Loucy (cell line): ENCODE measurements around the gene LRRC30.

Experiments
- H2AFZ ChIP-seq: fragments of 200-600 bp; sonication (generic); 2 replicates; pipeline ENCODE4 v1.6.0; 2016; ENCODE audit warnings: antibody characterized with exemption, mild to moderate bottlenecking, low read length, moderate library complexity
- H3F3A ChIP-seq: fragments of 200-600 bp; 2 replicates; pipeline ENCODE4 v1.6.0; 2016; ENCODE audit warnings: antibody characterized with exemption, low read depth, mild to moderate bottlenecking
- H3K27me3 ChIP-seq: fragments of 200-600 bp; sonication (generic); 2 replicates; pipeline ENCODE4 v1.6.1; 2014; ENCODE audit warnings: low read length, mild to moderate bottlenecking; ENCODE audit not compliant: insufficient read depth, poor library complexity, severe bottlenecking
- H3K36me3 ChIP-seq: fragments of 200-600 bp; sonication (generic); 2 replicates; pipeline ENCODE4 v1.6.1; 2016; ENCODE audit warnings: low read length; ENCODE audit not compliant: insufficient read depth
- H3K4me1 ChIP-seq: fragments of 200-600 bp; sonication (generic); 2 replicates; pipeline ENCODE4 v1.5.1; 2014; ENCODE audit warnings: low read length, mild to moderate bottlenecking; ENCODE audit not compliant: insufficient read depth, poor library complexity, severe bottlenecking
- H3K4me2 ChIP-seq: fragments of 200-600 bp; sonication (generic); 2 replicates; pipeline ENCODE4 v1.6.0; 2014; ENCODE audit warnings: antibody characterized with exemption, low read length, low read depth, mild to moderate bottlenecking; ENCODE audit not compliant: poor library complexity, severe bottlenecking
- H3K4me3 ChIP-seq: fragments of 200-600 bp; sonication (generic); 2 replicates; pipeline ENCODE4 v1.5.1; 2014; ENCODE audit warnings: low read length, mild to moderate bottlenecking, mixed read lengths; ENCODE audit not compliant: poor library complexity, severe bottlenecking
- H3K79me2 ChIP-seq: fragments of 200-600 bp; sonication (generic); 2 replicates; pipeline ENCODE4 v1.6.1; 2014; ENCODE audit warnings: low read length; ENCODE audit not compliant: insufficient read depth
- H3K9ac ChIP-seq: fragments of 200-600 bp; sonication (generic); 2 replicates; pipeline ENCODE4 v1.6.0; 2014; ENCODE audit warnings: mild to moderate bottlenecking, low read depth, low read length, moderate library complexity; ENCODE audit not compliant: poor library complexity, severe bottlenecking
- H3K9me2 ChIP-seq: fragments of 200-600 bp; sonication (generic); replicated peaks from 2 replicates; pipeline ENCODE4 v1.6.1; 2016; ENCODE audit warnings: low read depth, low read length, mixed read lengths
- H3K9me3 ChIP-seq: fragments of 200-600 bp; sonication (generic); 2 replicates; pipeline ENCODE4 v1.6.1; 2014; ENCODE audit warnings: mild to moderate bottlenecking, antibody characterized with exemption, low read length, low read depth; ENCODE audit not compliant: insufficient read depth
- H4K20me1 ChIP-seq: fragments of 200-600 bp; sonication (generic); 2 replicates; pipeline ENCODE4 v1.6.0; 2014; ENCODE audit warnings: antibody characterized with exemption, low read length, mild to moderate bottlenecking; ENCODE audit not compliant: insufficient read depth, poor library complexity, severe bottlenecking
- EZH2phosphoT487 ChIP-seq: fragments of 200-600 bp; IDR thresholded peaks from 2 replicates; pipeline ENCODE4 v1.6.1; 2018; ENCODE audit warnings: antibody characterized with exemption, mild to moderate bottlenecking, moderate library complexity, borderline replicate concordance
- TF ChIP-seq, protein P1 (sequence below): fragments of 200-600 bp; sonication (generic); conservative IDR thresholded peaks from 2 replicates; pipeline ENCODE4 v1.5.1; 2014; ENCODE audit warnings: mild to moderate bottlenecking, antibody characterized with exemption, low read length

Gene LRRC30

DNA sequence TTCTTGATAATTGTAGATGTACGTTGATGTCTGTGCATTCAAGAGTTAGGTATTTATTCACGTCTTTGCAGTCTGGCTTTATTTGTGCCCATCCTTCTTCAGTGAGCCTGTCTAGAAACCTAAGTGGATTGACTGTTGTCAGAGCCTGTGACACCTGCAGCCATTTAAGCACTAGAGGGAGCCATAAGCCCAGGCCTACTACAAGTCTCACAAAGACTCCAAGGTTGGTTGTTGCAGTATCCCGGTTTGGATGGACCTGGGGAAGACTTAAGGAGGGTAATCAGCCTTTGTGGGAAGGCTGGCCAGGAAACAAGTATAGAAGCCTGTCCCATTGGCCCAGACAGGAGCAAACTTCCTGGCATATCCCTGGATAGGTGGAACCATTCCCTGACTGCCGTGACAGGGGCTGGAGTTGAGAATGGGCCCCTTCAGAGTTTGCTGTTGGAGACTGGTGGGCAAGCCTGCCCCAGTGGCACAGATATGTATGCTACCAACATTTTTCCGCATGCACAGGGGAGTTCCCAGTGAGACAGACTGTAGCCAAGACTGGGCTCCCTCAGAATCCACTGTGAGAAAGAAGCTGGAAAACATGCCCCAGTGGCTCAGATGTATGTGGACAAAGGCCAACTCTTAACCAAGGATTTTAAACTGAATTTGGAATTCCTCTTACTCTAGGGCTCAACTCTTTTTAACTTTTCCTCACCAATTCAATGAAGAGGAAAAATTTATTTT lies 9.3 kb upstream of the LRRC30 start:
- no peaks in the 10 kb centered on the region for H3K27me3 ChIP-seq
- H3K79me2 ChIP-seq, result no peaks in the 10 kb centered on the region
- no peak overlapping the region for H2AFZ ChIP-seq

DNA sequence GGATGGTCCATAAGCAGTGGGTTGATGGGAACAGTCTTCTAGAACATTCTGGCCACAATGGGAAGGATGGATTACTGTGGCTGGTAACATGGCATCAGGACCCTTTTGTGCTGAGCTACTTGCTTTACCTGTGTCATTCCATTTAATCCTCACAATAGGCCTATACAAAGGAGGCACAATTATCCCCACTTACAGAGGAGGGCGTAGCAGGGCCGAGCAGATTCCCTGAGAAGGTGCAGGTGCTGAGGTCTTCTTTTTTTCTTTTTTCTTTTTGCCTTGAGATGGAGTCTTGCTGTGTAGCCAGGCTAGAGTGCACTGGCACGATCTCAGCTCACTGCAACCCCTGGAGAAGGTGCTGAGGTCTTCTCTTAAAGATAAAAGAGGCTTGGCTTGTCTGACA lies 6.7 kb upstream of the LRRC30 start:
- Histone ChIP-seq H3K9ac (no peak overlapping the region), H3K27me3 (no peaks in the 10 kb centered on the region), H3K4me2 (no peak overlapping the region), H3K4me3 (no peak overlapping the region), H2AFZ (no peak overlapping the region), H3K36me3 (no peaks in the 10 kb centered on the region), H3K9me2 (no peaks in the 10 kb centered on the region), H3K9me3 (no peaks in the 10 kb centered on the region; the same call in 1 of the 2 replicates), H3K4me1 (no peaks in the 10 kb centered on the region), H3K79me2 (no peaks in the 10 kb centered on the region), H3F3A (no peaks in the 10 kb centered on the region), H4K20me1 (no peaks in the 10 kb centered on the region)
- TF ChIP-seq, protein P1, sequence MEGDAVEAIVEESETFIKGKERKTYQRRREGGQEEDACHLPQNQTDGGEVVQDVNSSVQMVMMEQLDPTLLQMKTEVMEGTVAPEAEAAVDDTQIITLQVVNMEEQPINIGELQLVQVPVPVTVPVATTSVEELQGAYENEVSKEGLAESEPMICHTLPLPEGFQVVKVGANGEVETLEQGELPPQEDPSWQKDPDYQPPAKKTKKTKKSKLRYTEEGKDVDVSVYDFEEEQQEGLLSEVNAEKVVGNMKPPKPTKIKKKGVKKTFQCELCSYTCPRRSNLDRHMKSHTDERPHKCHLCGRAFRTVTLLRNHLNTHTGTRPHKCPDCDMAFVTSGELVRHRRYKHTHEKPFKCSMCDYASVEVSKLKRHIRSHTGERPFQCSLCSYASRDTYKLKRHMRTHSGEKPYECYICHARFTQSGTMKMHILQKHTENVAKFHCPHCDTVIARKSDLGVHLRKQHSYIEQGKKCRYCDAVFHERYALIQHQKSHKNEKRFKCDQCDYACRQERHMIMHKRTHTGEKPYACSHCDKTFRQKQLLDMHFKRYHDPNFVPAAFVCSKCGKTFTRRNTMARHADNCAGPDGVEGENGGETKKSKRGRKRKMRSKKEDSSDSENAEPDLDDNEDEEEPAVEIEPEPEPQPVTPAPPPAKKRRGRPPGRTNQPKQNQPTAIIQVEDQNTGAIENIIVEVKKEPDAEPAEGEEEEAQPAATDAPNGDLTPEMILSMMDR, result no peak
- no peak for TF ChIP-seq EZH2phosphoT487

More for the DNA sequence above, 9.3 kb upstream of the LRRC30 start:
- Histone ChIP-seq H3K9ac (no peak overlapping the region), H3K9me3 (no peaks in the 10 kb centered on the region), H3K4me2 (no peak overlapping the region), H3K36me3 (no peaks in the 10 kb centered on the region), H3F3A (no peaks in the 10 kb centered on the region), H4K20me1 (no peaks in the 10 kb centered on the region), H3K4me3 (no peak overlapping the region), H3K9me2 (no peaks in the 10 kb centered on the region), H3K4me1 (no peaks in the 10 kb centered on the region)
- TF ChIP-seq, protein P1, result peak; percentile 74
- TF ChIP-seq EZH2phosphoT487, result no peak

DNA sequence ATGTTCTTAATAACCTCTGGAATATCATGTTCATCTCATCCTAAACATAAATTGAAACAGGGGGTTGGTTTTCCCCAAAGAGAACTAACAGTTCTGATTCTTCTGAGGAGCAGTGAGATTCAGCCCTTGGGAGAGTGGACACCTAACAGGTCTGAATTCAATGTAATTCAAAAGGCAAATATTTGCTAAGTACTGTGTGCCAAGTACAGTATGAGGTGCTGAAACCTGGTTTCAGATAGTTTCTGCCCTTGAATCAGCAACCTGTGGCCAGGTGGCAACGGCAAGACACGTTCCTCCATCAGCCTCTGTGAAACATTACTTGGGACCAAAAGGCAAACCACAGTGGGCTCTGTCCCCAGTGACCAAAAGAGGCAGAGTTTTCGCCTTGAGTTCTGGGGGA lies 1.3 kb downstream of the LRRC30 start:
- no peak overlapping the region for H2AFZ ChIP-seq
- no peaks in the 10 kb centered on the region for H3K4me1 ChIP-seq
- H3F3A ChIP-seq, result no peaks in the 10 kb centered on the region
- no peaks in the 10 kb centered on the region for H4K20me1 ChIP-seq
- no peak overlapping the region for H3K9ac ChIP-seq
- no peak overlapping the region for H3K4me3 ChIP-seq
- H3K79me2 ChIP-seq, result no peaks in the 10 kb centered on the region
- no peak overlapping the region for H3K4me2 ChIP-seq
- TF ChIP-seq, protein P1, result no peak
- TF ChIP-seq EZH2phosphoT487, result no peak
- no peaks in the 10 kb centered on the region; the same call in 1 of the 2 replicates for H3K9me3 ChIP-seq
- H3K9me2 ChIP-seq, result no peaks in the 10 kb centered on the region
- H3K36me3 ChIP-seq, result no peaks in the 10 kb centered on the region
- H3K27me3 ChIP-seq, result no peaks in the 10 kb centered on the region
